NCI-H1417 treated with DMSO at 0.1 percent for 48 hours (cell line): ENCODE data around the gene NSF.
"Not testable (repeated sequence)": the region's sequence is repeated elsewhere in the genome, so short reads cannot be mapped to it uniquely, and the experiment has no call there.

Source experiments
- DNase-seq: peaks from one replicate; lab custom pipeline; 2025; lab: John Stamatoyannopoulos, UW

The NSF gene

GRCh38 chr17:46776298-46777005, 186.0 kb downstream of the NSF start:
- no peak for DNase-seq

DNA sequence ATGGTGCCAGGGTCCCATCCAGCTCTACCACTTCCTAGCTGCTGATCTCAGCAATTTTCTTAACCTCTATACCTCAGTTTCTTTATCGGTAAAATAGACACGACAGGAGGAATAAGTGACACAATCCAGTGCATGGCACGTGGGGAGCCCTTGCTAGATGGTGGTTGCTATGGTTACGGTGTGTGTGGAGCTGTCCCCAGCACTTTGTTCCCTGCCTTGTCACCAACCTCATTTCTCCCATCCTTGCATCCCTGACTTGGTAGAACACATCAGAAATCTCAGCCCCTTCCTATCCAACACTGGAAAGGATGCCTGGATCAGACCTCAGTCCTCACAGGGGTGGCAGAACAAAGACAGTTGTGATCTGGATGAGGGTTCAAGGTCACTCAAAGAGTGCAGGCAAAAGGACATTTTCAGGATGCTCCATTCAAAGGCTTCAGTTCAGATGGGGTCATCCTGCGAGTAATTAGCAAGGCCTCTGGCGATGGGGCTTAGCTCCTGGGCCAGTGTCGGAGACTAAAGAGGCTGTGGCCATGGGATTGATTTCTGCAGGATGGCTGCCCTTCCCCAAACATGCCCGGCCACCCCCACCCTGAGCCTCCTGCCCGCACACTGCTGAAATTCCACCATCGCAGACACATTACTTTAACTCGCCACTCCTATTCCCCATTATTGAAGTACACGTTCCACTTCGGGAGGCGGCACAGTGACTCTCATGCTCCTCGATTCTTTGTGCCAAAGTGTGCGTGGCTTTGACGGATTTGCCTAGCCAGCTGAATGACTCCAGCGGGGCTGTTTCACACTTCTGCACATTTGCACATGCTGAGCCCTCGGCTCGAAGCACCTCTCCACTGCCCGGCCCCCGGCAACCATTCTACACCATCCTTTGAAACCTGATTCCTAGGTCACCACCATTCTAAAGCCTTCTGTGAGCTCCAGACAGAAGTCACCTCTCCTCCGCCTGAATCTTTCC, 187.8 kb downstream of the NSF start:
- no peak for DNase-seq

GRCh38 chr17:46780003-46780373, 189.5 kb downstream of the NSF start:
- DNase-seq, result no peak

DNA sequence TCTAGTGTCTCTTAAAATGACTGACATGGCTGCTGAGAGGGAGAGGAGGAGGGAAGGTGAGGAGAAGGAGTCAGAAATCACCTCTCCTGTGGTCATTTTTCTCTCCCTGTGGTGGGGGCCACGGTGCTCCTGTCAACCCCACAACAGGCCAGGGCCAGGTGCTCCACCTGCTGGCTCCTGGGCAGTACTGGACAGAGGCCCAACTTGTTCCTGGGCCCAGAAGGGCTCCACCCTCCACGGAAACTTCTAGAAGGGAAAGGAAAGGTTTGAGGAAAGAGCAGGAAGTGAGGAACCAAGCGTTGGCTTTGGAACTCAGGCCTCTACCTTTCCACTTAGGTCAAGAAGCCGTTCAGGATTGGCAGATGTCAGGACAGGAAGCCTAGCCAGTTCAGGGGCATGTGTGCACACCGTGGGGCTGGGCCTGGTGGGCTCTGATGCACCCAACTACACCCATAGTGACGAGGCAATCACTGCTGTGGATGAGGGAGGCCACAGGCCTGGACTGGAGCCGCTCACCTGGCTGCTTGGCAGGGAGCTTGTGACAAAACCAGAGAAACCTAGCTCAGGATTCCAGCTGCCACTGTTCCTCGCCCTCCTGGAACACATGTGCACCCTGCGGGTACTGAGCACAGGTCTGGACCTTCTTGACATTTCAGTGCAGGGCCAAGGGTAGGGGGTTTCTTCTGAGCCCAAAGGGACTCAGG, 191.9 kb downstream of the NSF start:
- no peak for DNase-seq

GRCh38 chr17:46783031-46783593, 192.6 kb downstream of the NSF start:
- no peak for DNase-seq

- DNase-seq, result no peak
These were observed 195.2 kb downstream of the NSF start for GRCh38 chr17:46785696-46786095.

GRCh38 chr17:46787478-46787877, 197.0 kb downstream of the NSF start:
- no peak for DNase-seq

DNA sequence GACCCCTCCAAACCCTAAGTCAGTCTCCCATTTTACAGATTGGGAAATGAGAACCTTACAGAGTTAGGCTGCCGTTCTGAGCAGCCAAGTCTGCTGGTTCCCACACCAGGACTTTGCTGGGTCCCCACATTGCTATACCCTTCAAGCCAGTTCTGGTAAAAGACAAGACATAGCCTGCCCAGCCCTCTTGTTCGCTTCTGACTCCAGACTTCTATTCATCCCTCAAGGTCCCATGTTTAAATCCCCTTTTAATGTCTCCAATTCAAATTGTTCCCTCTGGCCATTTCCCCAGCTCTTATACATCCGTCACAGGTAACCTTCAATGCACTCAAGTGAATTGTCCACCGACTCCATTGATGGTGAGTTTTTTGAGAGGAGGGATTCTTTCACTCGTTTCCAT, 197.8 kb downstream of the NSF start:
- no peak for DNase-seq

DNA sequence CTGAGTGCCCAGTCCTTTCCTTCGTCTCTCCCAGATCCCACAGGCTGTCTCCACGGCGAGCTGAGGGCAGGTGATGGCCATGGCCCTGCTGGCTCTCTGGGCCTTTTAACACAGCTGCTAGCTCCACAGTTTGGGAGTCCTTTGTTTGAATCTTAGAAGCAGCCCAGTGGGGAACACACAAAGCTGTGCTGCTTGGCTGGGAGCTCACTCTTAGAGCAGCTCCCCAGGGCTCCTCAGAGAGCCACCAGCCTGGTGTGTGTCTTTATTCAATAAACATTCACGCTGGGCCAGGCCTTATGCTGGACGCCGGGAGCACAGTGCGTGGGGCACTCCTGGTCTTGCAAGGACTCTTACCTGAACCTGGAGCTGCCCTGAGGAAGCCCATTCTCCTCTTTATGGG, 198.3 kb downstream of the NSF start:
- no peak for DNase-seq

DNA sequence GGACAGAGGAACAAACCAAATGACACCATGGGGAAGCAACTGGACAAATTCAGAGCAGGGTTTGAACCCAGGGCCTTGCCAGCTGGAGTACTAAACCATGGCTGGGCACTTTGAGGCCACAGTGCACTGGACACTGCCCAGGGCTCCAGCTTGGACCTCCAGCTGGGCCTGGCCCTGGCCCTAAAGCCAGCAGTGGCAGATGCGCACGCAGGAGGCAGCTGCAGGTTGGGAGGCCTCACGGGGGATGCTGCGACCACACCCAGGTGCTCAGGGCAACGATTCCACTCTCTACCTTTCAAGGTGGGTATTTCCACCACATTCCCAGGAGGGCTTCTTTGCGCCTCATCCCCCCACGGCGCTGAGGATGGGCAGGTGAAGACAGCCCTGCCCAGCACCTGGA, 199.1 kb downstream of the NSF start:
- no peak for DNase-seq

DNA sequence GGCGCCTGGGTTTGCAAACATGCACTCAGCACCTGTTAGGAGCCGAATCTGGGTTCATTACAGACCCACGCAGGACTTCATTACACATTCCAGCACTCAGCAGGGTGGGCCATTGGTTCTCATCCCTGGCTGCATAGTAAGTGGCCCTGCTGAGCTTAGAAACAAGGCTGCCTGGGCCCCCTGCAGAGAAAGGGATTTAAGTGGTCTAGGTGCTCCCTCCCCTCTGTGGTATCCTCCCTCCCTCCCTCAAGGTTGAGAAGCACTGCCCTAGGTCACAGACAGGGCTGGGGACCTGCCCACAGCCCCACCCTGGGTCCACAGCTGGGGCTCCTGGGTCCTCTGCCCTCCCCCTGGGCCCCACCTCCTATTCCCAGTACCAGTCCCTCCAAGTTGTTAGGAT, 199.7 kb downstream of the NSF start:
- DNase-seq, result no peak

- no peak for DNase-seq
These were observed 201.1 kb downstream of the NSF start for GRCh38 chr17:46791531-46791930.

GRCh38 chr17:46792071-46792470, 201.6 kb downstream of the NSF start:
- DNase-seq, result no peak

GRCh38 chr17:46793023-46793422, 202.6 kb downstream of the NSF start:
- DNase-seq, result not testable (repeated sequence)

DNA sequence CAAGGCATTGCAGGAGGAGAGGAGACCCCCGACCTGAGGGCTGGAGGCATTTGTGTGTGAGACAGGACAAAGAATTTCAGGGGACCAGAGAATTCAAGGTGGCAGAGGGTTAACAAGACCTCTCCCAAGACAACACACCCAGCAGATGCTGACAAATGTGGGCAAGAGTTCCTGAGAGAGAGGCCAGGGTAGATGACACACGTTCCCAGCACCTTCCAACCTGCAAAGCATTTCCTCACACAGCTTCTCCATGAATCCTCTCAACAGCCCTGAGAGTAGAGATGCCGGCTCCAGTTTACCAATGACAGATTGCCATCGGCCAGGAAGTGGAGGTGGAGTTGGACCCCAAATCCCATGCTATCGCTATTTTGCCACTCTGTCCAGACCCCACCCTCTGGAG, 203.1 kb downstream of the NSF start:
- no peak for DNase-seq

GRCh38 chr17:46794318-46794717, 203.8 kb downstream of the NSF start:
- DNase-seq, result no peak

GRCh38 chr17:46795379-46795952, 205.0 kb downstream of the NSF start:
- no peak for DNase-seq

DNA sequence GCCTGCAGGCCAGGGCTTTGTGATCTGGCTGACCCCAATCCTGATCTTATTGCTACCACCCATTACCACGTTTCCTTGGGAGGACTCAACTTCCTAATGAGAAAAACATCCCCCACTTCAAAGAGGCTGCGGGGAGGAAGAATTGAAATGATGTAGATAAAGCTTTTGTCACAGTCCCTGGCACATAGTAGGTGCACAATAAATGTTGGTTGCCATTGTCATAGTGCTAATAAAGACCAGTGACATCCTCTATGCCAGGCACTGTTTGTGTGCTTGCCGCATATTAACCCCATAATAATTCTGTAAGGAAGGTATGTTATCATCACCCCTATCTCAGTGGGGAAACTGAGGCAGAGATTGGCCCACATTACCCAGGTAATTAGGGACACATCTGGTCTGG, 205.6 kb downstream of the NSF start:
- DNase-seq, result no peak

DNA sequence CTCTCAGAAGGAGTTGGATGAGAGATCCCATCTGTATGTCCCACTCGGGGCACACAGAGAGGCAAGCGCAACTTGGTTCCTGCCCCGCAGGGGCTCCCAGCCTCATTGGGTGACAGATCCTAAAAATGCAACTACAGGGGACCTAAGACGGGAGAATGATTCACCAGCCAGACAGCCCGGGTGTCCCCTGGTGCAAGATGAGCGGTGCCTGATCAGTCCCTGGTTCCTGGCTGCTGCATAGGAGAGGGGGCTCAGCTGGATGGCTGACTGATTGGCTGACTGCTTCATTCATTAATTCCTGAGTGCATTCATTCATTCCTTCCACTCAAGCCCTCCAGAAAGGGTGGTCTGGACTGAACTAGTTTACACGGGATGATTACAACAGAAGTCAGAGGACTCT, 206.1 kb downstream of the NSF start:
- no peak for DNase-seq

DNA sequence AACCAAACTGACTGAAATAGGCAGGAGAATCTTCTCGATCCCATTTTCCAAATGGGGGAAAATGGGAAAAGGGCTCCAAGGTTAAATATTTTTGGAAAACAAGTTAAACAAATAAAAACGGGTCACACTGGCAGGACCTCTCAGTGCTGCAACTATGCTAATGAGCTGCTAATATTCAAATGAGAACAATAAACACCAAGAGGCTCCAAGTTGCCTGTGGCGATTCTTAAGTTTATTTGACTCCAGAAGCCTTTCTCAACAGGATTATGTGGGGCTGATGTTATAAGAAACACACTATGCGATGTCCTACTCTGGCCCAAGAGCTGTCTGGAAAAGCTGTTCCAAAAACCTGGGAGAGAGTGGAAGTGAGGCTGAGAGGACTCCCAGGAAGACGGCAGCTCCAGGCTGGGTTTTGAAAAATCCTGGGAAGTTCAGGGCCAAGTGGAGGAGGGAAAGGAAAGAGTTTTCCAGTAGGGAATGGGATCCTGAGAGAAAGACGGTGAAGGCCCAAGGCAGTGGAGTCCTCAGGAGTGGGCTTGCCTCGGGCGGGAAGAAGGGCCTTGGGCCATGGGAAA, 206.6 kb downstream of the NSF start:
- no peak for DNase-seq

GRCh38 chr17:46800573-46800972, 210.1 kb downstream of the NSF start:
- no peak for DNase-seq

DNA sequence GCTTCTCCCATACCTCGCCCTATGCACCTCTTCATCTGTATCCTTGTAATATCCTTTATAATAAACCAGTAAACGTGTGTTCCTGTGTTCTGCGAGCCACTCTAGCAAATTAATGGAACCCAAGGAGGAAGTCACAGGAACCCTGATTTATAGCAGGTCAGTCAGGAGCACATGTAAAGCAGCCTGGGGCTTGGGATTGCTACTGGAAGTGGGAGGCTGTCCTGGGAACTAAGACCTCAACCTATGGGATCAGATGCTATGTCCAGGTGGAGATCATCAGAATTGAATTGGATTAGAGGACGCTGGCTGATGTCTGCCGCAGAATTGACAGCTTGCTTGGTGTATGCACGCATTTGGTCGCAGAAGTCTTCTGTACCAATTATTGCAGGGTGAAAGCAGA, 212.3 kb downstream of the NSF start:
- no peak for DNase-seq
